CD14-positive monocyte (primary cell): Measurements from ENCODE around the gene VPS33B. TPM values are rescaled to one million over a fixed set of nuclear protein-coding genes. Genes with fewer than 3 reads are reported as not detected.

Experiments
- DNase-seq, 3 donors: peaks; one replicate each; pipeline ENCODE4 v3.0.0-alpha.2; 2011 to 2022
- H2AFZ ChIP-seq: 2 replicates; pipeline ENCODE4 v1.6.0; 2012; ENCODE audit warnings: mild to moderate bottlenecking, low read depth, low read length, inconsistent platforms; ENCODE audit not compliant: insufficient read depth, poor library complexity, severe bottlenecking
- H3K27ac ChIP-seq, 2 donors: 1 replicate in 1 of 2; 2 replicates in 1 of 2; pipeline ENCODE4 v1.5.1; 2012 to 2013; ENCODE audit warnings: low read length in 2 of 2, control low read depth in 1 of 2, inconsistent platforms in 1 of 2, low read depth in 1 of 2, mild to moderate bottlenecking in 1 of 2
- H3K27me3 ChIP-seq, 2 donors: one replicate each; pipeline versions ENCODE4 v1.6.0 to v1.6.1; 2011 to 2013; ENCODE audit warnings: low read length in 2 of 2; ENCODE audit not compliant: control insufficient read depth in 2 of 2, insufficient read depth in 2 of 2
- H3K36me3 ChIP-seq, 2 donors: replicated peaks in 1 of 2; 1 replicate in 1 of 2; 2 replicates in 1 of 2; pipeline versions ENCODE4 v1.5.1 to v1.6.1; 2012 to 2013; ENCODE audit warnings: low read length in 2 of 2, control low read depth in 1 of 2, inconsistent platforms in 1 of 2, mild to moderate bottlenecking in 1 of 2; ENCODE audit not compliant: insufficient read depth in 2 of 2, control insufficient read depth in 1 of 2
- H3K4me1 ChIP-seq, 2 donors: 1 replicate in 1 of 2; 2 replicates in 1 of 2; pipeline versions ENCODE4 v1.5.1 to v1.6.1; 2012 to 2013; ENCODE audit warnings: low read length in 2 of 2, control low read depth in 1 of 2, inconsistent platforms in 1 of 2, mild to moderate bottlenecking in 1 of 2, moderate library complexity in 1 of 2; ENCODE audit not compliant: insufficient read depth in 2 of 2, control insufficient read depth in 1 of 2
- H3K4me2 ChIP-seq: replicated peaks from 2 replicates; pipeline ENCODE3; 2012; ENCODE audit warnings: low read length, moderate library complexity, mild to moderate bottlenecking; ENCODE audit not compliant: poor library complexity, severe bottlenecking; ENCODE audit errors: extremely low read depth
- H3K4me3 ChIP-seq, 3 experiments: fragments of 200-600 bp in 1 of 3; sonication (generic) in 1 of 3; replicated peaks in 1 of 3; 1 replicate in 2 of 3; 2 replicates in 1 of 3; pipeline ENCODE4 v1.5.1; 2011 to 2013; ENCODE audit warnings: low read length in 3 of 3, mild to moderate bottlenecking in 3 of 3, control low read depth in 2 of 3, low read depth in 2 of 3, inconsistent platforms in 1 of 3, moderate library complexity in 1 of 3
- H3K79me2 ChIP-seq: 2 replicates; pipeline ENCODE4 v1.6.0; 2012; ENCODE audit warnings: mild to moderate bottlenecking, control low read depth, inconsistent platforms, low read length, moderate library complexity; ENCODE audit not compliant: insufficient read depth
- H3K9ac ChIP-seq: 2 replicates; pipeline ENCODE4 v1.6.0; 2017; ENCODE audit warnings: low read length, mild to moderate bottlenecking; ENCODE audit not compliant: insufficient read depth, poor library complexity, severe bottlenecking
- H3K9me3 ChIP-seq, 2 donors: replicated peaks in 1 of 2; 1 replicate in 1 of 2; 2 replicates in 1 of 2; pipeline versions ENCODE4 v1.5.1 to v1.6.1; 2012 to 2013; ENCODE audit warnings: low read length in 2 of 2, control low read depth in 1 of 2; ENCODE audit not compliant: control insufficient read depth in 1 of 2, insufficient read depth in 1 of 2
- H4K20me1 ChIP-seq: 2 replicates; pipeline ENCODE4 v1.6.0; 2012; ENCODE audit warnings: mild to moderate bottlenecking, low read length, control low read depth, moderate library complexity; ENCODE audit not compliant: insufficient read depth
- H3K27ac Mint-ChIP-seq, 7 donors: one replicate each; pipeline ENCODE4 v1.8.0; 2020; ENCODE audit warnings: mild to moderate bottlenecking in 7 of 7, mixed read lengths in 7 of 7, moderate library complexity in 6 of 7, inconsistent platforms in 2 of 7
- H3K27me3 Mint-ChIP-seq, 3 donors: one replicate each; pipeline ENCODE4 v1.8.0; 2021 to 2022; ENCODE audit warnings: low read depth in 3 of 3, mild to moderate bottlenecking in 3 of 3, mixed read lengths in 3 of 3, moderate library complexity in 3 of 3, inconsistent platforms in 1 of 3
- H3K36me3 Mint-ChIP-seq, 2 donors: one replicate each; pipeline ENCODE4 v1.8.0; 2020; ENCODE audit warnings: mixed read lengths in 2 of 2, inconsistent platforms in 1 of 2, mild to moderate bottlenecking in 1 of 2
- H3K4me1 Mint-ChIP-seq: one replicate; pipeline ENCODE4 v1.8.0; 2020; ENCODE audit warnings: mild to moderate bottlenecking, mixed read lengths
- H3K4me3 Mint-ChIP-seq, 2 donors: one replicate each; pipeline ENCODE4 v1.8.0; 2020; ENCODE audit warnings: mild to moderate bottlenecking in 2 of 2, mixed read lengths in 2 of 2, moderate library complexity in 1 of 2
- H3K9me3 Mint-ChIP-seq, 7 donors: one replicate each; pipeline ENCODE4 v1.8.0; 2020 to 2022; ENCODE audit warnings: mixed read lengths in 7 of 7, mild to moderate bottlenecking in 6 of 7, moderate library complexity in 6 of 7, inconsistent platforms in 2 of 7
- CTCF ChIP-seq: fragments of 200-600 bp; IDR thresholded peaks from one replicate; pipeline ENCODE4 v1.8.0; 2022; ENCODE audit warnings: antibody characterized with exemption, mild to moderate bottlenecking
- WGBS: methylation state at CpG from one replicate; pipeline ENCODE4 v1.1.5; 2013; ENCODE audit warnings: missing lambda C conversion rate; ENCODE audit not compliant: insufficient coverage; 5-methylcytosine and 5-hydroxymethylcytosine counted together
- intact Hi-C, 2 donors: fragments of 100-400 bp; cut with micrococcal nuclease; formaldehyde crosslinking; loops; one replicate each; pipeline versions ENCODE4 v1.15.0 to v1.15.1; 2023
- polyA plus RNA-seq, 3 donors: library from polyadenylated mRNA; depleted of rRNA in 1 of 3; unstranded in 2 of 3; stranded (reverse) in 1 of 3; fragments of 300-500 nt in 2 of 3; fragments of >200 nt in 1 of 3; fragmentation: Illumina TruSeq in 2 of 3; gene quantifications; 1 replicate in 2 of 3; 2 replicates in 1 of 3; pipeline ENCODE4 v1.2.3, GENCODE V29; 2012 to 2021

Gene VPS33B
- polyA plus RNA-seq, 3 donors: 4.0 to 16.9 (median 4.8) TPM

GRCh38 chr15:91022832-91023129 lies 387 bp upstream of the VPS33B start:
- Histone ChIP-seq H3K9ac (peak overlapping the region; percentile 88), H3K9me3 (no peaks in the 10 kb centered on the region), H3K4me3 (peak overlapping the region; percentile 89 to 100 (median 91)), H3K27ac (peak overlapping the region in 1 of 2 donors; percentile 92), H3K4me1 (peaks cover 19 to 25% of the 10 kb centered on the region in 2 donors), H4K20me1 (peaks cover 7% of the 10 kb centered on the region), H3K36me3 (peaks cover 0 to 12% of the 10 kb centered on the region in 2 donors), H3K27me3 (no peaks in the 10 kb centered on the region), H3K4me2 (peak overlapping the region; percentile 88), H2AFZ (peak overlapping the region; percentile 99), H3K79me2 (peaks cover 44% of the 10 kb centered on the region)
- H3K36me3 Mint-ChIP-seq: peaks cover 8 to 11% of the 10 kb centered on the region in 2 donors
- no CpG with 5 or more reads among the region's 1 CpG for WGBS
- peak overlapping the region; percentile 98 for H3K4me3 Mint-ChIP-seq
- H3K9me3 Mint-ChIP-seq: no peaks in the 10 kb centered on the region
- peak overlapping the region in 4 of 7 donors; percentile 87 to 94 (median 90) for H3K27ac Mint-ChIP-seq
- H3K27me3 Mint-ChIP-seq: peaks cover 0 to 1% (median 0%) of the 10 kb centered on the region in 3 donors
- peaks cover 37% of the 10 kb centered on the region for H3K4me1 Mint-ChIP-seq
- DNase-seq: no peak
- TF ChIP-seq CTCF: no peak
- intact Hi-C loops: loop anchor here in 1 of 2 donors (10.0 kb wide), 1 partner anchor 68 kb away; the partner anchor contains the start of gene RCCD1

DNA sequence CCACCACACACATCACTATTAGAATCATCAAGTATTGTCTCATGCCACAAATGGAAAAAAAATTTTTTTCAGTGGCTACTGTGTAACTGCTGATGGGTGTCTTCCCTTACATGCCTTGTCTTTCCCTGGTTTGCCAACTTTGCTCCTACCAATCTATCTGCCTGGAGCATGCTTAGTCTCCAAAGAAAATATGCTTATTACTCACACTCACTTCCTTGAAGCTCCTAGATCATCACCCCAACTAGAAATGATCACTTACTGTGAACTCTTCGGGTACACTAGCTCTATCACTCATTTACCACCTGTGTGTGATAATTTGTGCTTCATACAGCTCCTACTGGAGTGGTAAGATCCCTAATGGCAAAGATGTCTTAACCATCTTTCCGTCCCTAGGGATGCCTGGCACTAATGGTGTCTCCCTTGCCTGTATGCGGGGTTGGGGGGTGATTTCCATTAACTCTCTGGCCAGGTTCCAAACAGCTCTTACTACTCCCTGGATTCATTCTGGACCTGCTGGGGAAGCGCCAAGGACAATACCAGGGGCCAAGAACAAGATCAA lies 799 bp downstream of the VPS33B start:
- Mint-ChIP-seq H3K27me3 (peaks cover 0 to 1% (median 0%) of the 10 kb centered on the region in 3 donors), H3K4me3 (peak overlapping the region; percentile 98), H3K27ac (peak overlapping the region; percentile 87 to 94 (median 88)), H3K36me3 (peaks cover 17 to 20% of the 10 kb centered on the region in 2 donors), H3K9me3 (no peaks in the 10 kb centered on the region), H3K4me1 (peaks cover 37% of the 10 kb centered on the region)
- Histone ChIP-seq H3K27ac (peak overlapping the region in 1 of 2 donors; percentile 92), H3K4me1 (peaks cover 19 to 25% of the 10 kb centered on the region in 2 donors), H3K79me2 (peaks cover 52% of the 10 kb centered on the region), H3K4me3 (peak overlapping the region; percentile 89 to 100 (median 91)), H3K27me3 (no peaks in the 10 kb centered on the region), H2AFZ (peak overlapping the region; percentile 99), H3K9me3 (no peaks in the 10 kb centered on the region), H3K36me3 (peaks cover 4 to 20% of the 10 kb centered on the region in 2 donors), H3K9ac (peak overlapping the region; percentile 88), H4K20me1 (peaks cover 11% of the 10 kb centered on the region), H3K4me2 (peak overlapping the region; percentile 88)
- DNase-seq: no peak
- TF ChIP-seq CTCF: no peak
- intact Hi-C loops: loop anchor here in 1 of 2 donors (10.0 kb wide), 1 partner anchor 67 kb away; the partner anchor contains the start of gene RCCD1
- 17% methylated on average over 2 of the region's 4 CpGs for WGBS
